Measurements from ENCODE around the gene FBXO39. TPM values are rescaled to one million over a fixed set of nuclear protein-coding genes. Genes with fewer than 3 reads are reported as not detected.
"Not testable (repeated sequence)": the region's sequence is repeated elsewhere in the genome, so short reads cannot be mapped to it uniquely, and the experiment has no call there.

FBXO39 gene
- under 1 TPM; 0.18 to 0.29 TPM for total RNA-seq
- polyA plus RNA-seq (2013, experiment 1 of 2) = not detected
- polyA plus RNA-seq (2013, experiment 2 of 2) = not detected
- long read RNA-seq, experiment 1 = 0 reads
- long read RNA-seq, experiment 2 = 0 reads
- long read RNA-seq, experiment 3, partial matches to known transcripts = 3 of 3 reads
- long read RNA-seq, experiment 3, other reads (novel, unspliced or antisense) = 0 of 3 reads
- long read RNA-seq, experiment 4 = 0 reads

DNA sequence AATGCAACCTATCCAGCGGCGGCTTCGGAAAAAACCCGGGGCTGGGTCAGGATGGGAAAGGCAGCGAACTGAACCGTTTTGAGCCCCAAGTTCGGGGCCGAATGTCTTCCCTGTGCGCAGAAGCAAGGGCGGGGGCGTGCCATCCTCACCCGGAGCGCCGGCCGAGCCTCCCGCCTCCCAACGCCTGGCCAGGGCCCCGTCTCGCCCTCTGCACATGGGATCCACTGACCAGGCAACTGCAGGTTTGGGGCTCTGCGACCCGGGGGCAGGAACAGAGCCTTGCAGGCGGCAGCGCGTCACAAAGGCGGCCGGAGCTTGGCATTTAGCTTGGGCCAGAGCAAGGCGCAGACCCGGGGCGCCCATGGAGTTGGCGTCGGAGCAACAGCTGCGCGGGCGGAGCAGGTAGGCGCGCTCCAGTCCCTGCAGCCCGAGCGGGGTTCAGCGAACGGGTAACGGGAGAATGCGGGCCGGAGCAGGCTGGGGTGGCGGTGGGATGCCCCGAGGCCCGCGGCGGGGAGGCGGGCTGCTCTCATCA lies at the start of gene FBXO39:
TSS of gene FBXO39 (plus strand) at position 345 of the 535 bp plus-strand sequence. CDS start 3,654 bp downstream, outside the sequence.
- DNase-seq = peak; percentile 87
- H3K36me3 ChIP-seq (ENCODE audit: control insufficient read depth, insufficient read depth, low read length) = no peaks in the 10 kb centered on the region
- Mint-ChIP-seq H3K27ac (no peak within 1 kb of the TSS), H3K27me3 (ENCODE audit: insufficient read depth) (peaks cover 87% of the 10 kb centered on the region), H3K36me3 (ENCODE audit: low read depth) (no peaks in the 10 kb centered on the region), H3K4me1 (no peaks in the 10 kb centered on the region), H3K4me3 (peak within 1 kb of the TSS; percentile 53), H3K9me3 (peaks cover 13% of the 10 kb centered on the region)
- H3K27me3 ChIP-seq (ENCODE audit: control insufficient read depth, insufficient read depth, low read length, poor library complexity, severe bottlenecking) = peaks cover 72% of the 10 kb centered on the region
- peak within 1 kb of the TSS; percentile 65 for H3K4me3 ChIP-seq (ENCODE audit: low read length)
- TF ChIP-seq, protein P1, sequence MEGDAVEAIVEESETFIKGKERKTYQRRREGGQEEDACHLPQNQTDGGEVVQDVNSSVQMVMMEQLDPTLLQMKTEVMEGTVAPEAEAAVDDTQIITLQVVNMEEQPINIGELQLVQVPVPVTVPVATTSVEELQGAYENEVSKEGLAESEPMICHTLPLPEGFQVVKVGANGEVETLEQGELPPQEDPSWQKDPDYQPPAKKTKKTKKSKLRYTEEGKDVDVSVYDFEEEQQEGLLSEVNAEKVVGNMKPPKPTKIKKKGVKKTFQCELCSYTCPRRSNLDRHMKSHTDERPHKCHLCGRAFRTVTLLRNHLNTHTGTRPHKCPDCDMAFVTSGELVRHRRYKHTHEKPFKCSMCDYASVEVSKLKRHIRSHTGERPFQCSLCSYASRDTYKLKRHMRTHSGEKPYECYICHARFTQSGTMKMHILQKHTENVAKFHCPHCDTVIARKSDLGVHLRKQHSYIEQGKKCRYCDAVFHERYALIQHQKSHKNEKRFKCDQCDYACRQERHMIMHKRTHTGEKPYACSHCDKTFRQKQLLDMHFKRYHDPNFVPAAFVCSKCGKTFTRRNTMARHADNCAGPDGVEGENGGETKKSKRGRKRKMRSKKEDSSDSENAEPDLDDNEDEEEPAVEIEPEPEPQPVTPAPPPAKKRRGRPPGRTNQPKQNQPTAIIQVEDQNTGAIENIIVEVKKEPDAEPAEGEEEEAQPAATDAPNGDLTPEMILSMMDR (conservative IDR thresholded peaks at IDR 0.05) = no peak
- H3K9me3 ChIP-seq (ENCODE audit: control insufficient read depth, low read length) = peaks cover 7% of the 10 kb centered on the region
- no peak within 1 kb of the TSS for H3K9ac ChIP-seq (ENCODE audit: extremely low read depth, low read length, poor library complexity, severe bottlenecking)
- whole genome bisulfite sequencing, 2 experiments (ENCODE audit: insufficient coverage in 1 of 2, insufficient read length in 1 of 2) = 10 to 15% methylated on average over 11 to 49 of the region's 49 CpGs
- H3K27ac ChIP-seq (ENCODE audit: low read depth, low read length) = no peak within 1 kb of the TSS
- H3K4me1 ChIP-seq (ENCODE audit: control insufficient read depth, insufficient read depth, low read length) = no peaks in the 10 kb centered on the region

DNA sequence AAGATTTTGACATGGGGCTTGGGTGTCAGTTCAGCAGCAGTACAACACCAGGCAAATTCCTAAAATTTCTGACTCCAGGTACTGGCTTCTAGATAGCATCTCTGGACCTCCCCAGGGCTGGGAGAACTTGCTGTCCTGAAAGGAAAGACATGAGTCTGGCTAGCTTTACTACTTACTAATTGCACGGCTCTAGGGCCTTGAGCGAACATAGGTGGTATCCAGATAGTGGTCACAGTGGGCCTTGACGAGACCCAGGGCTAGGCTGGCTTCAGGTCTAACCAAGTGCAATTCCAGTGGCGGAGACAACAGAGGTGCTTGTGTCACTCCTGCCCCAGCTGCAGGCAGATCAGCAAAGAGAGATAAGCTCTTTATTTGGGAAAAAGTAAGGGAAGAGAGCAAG lies 46.5 kb upstream of the FBXO39 start:
- TF ChIP-seq, protein P1 (conservative IDR thresholded peaks at IDR 0.05) = no peak
- Mint-ChIP-seq H3K36me3 (ENCODE audit: low read depth) (no peaks in the 10 kb centered on the region), H3K9me3 (no peaks in the 10 kb centered on the region), H3K27me3 (ENCODE audit: insufficient read depth) (peaks cover 25% of the 10 kb centered on the region), H3K4me1 (no peaks in the 10 kb centered on the region), H3K27ac (no peak overlapping the region), H3K4me3 (no peak overlapping the region)
- no peak overlapping the region for H3K4me3 ChIP-seq (ENCODE audit: low read length)
- H3K9ac ChIP-seq (ENCODE audit: extremely low read depth, low read length, poor library complexity, severe bottlenecking) = no peak overlapping the region
- no peaks in the 10 kb centered on the region for H3K36me3 ChIP-seq (ENCODE audit: control insufficient read depth, insufficient read depth, low read length)
- H3K27me3 ChIP-seq (ENCODE audit: control insufficient read depth, insufficient read depth, low read length, poor library complexity, severe bottlenecking) = peaks cover 41% of the 10 kb centered on the region
- DNase-seq = no peak
- no peak overlapping the region for H3K27ac ChIP-seq (ENCODE audit: low read depth, low read length)
- H3K9me3 ChIP-seq (ENCODE audit: control insufficient read depth, low read length) = no peaks in the 10 kb centered on the region
- WGBS, 2 experiments (ENCODE audit: insufficient coverage in 1 of 2, insufficient read length in 1 of 2) = 74 to 82% methylated on average over 3 to 4 of the region's 4 CpGs
- no peaks in the 10 kb centered on the region for H3K4me1 ChIP-seq (ENCODE audit: control insufficient read depth, insufficient read depth, low read length)

DNA sequence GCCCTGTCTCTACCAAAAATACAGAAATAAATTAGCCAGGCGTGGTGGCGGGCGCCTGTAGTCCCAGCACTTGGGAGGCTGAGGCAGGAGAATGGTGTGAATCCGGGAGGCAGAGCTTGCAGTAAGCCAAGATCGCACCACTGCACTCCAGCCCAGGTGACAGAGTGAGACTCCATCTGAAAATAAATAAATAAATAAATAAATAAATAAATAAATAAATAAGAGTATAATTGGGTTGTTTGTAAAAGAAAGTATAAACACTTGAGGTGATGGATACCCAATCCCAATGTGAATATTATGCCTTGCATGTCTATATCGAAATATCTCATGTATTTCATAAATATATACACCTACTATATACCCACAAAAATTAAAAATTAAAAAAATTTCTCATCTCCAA lies 29.4 kb upstream of the FBXO39 start:
- 93 to 96% methylated on average over 4 to 5 of the region's 6 CpGs for WGBS, 2 experiments (ENCODE audit: insufficient coverage in 1 of 2, insufficient read length in 1 of 2)
- H3K4me3 ChIP-seq (ENCODE audit: low read length); H3K4me1 ChIP-seq (ENCODE audit: control insufficient read depth, insufficient read depth, low read length); H3K9me3 ChIP-seq (ENCODE audit: control insufficient read depth, low read length); H3K27ac ChIP-seq (ENCODE audit: low read depth, low read length); H3K36me3 ChIP-seq (ENCODE audit: control insufficient read depth, insufficient read depth, low read length); H3K36me3 Mint-ChIP-seq (ENCODE audit: low read depth); H3K4me1 Mint-ChIP-seq; H3K9ac ChIP-seq (ENCODE audit: extremely low read depth, low read length, poor library complexity, severe bottlenecking); H3K4me3 Mint-ChIP-seq; DNase-seq; H3K27ac Mint-ChIP-seq: not testable (repeated sequence)
- Mint-ChIP-seq H3K9me3 (peaks cover 13% of the 10 kb centered on the region), H3K27me3 (ENCODE audit: insufficient read depth) (peaks cover 24% of the 10 kb centered on the region)
- peaks cover 11% of the 10 kb centered on the region for H3K27me3 ChIP-seq (ENCODE audit: control insufficient read depth, insufficient read depth, low read length, poor library complexity, severe bottlenecking)

All from endodermal cell (in vitro differentiated cells).